CD8-positive, alpha-beta memory T cell (primary cell): Measurements from ENCODE around the gene IFITM10. TPM values are rescaled to one million over a fixed set of nuclear protein-coding genes. Genes with fewer than 3 reads are reported as not detected.

Experiments
- CTCF ChIA-PET: fragments of 350-600 bp; sonication (Branson Sonifier 250); formaldehyde crosslinking; loops from one replicate; lab custom pipeline; 2021; ENCODE audit warnings: antibody characterized with exemption; lab: Charles Lee
- POLR2A ChIA-PET: fragments of 350-600 bp; sonication (Branson Sonifier 250); formaldehyde crosslinking; loops from one replicate; lab custom pipeline; 2021; ENCODE audit warnings: antibody characterized with exemption; lab: Charles Lee
- DNase-seq, 5 donors: peaks; one replicate each; pipeline versions ENCODE4 v3.0.0 to v3.0.0-alpha.2; 2020 to 2022; ENCODE audit warnings: mixed read lengths in 1 of 5
- H3K27ac ChIP-seq: one replicate; pipeline ENCODE4 v1.7.0; 2013; ENCODE audit warnings: low read depth, mild to moderate bottlenecking, low read length, moderate library complexity
- H3K27me3 ChIP-seq: 2 replicates; pipeline ENCODE4 v1.7.0; 2013; ENCODE audit warnings: low read length, mild to moderate bottlenecking; ENCODE audit not compliant: insufficient read depth, poor library complexity, severe bottlenecking
- H3K36me3 ChIP-seq: 2 replicates; pipeline ENCODE4 v1.7.0; 2013; ENCODE audit warnings: mild to moderate bottlenecking, low read length, moderate library complexity; ENCODE audit not compliant: insufficient read depth
- H3K4me1 ChIP-seq: 2 replicates; pipeline ENCODE4 v1.7.0; 2013; ENCODE audit warnings: mild to moderate bottlenecking, low read length, moderate library complexity; ENCODE audit not compliant: insufficient read depth
- H3K4me3 ChIP-seq: 2 replicates; pipeline ENCODE4 v1.7.0; 2013; ENCODE audit warnings: mild to moderate bottlenecking, low read length
- H3K9me3 ChIP-seq: 2 replicates; pipeline ENCODE4 v1.7.0; 2013; ENCODE audit warnings: mild to moderate bottlenecking, low read length
- H3K27ac Mint-ChIP-seq, 8 donors: one replicate each; pipeline ENCODE4 v1.8.0; 2020 to 2021; ENCODE audit warnings: mixed read lengths in 8 of 8, mild to moderate bottlenecking in 6 of 8, inconsistent platforms in 3 of 8, moderate library complexity in 3 of 8
- H3K27me3 Mint-ChIP-seq, 2 donors: one replicate each; pipeline ENCODE4 v1.8.0; 2020 to 2021; ENCODE audit warnings: mixed read lengths in 2 of 2, mild to moderate bottlenecking in 1 of 2, moderate library complexity in 1 of 2
- H3K36me3 Mint-ChIP-seq, 3 donors: one replicate each; pipeline ENCODE4 v1.8.0; 2020 to 2021; ENCODE audit warnings: mixed read lengths in 3 of 3, inconsistent platforms in 1 of 3, mild to moderate bottlenecking in 1 of 3
- H3K4me1 Mint-ChIP-seq, 3 donors: one replicate each; pipeline ENCODE4 v1.8.0; 2020 to 2021; ENCODE audit warnings: mixed read lengths in 3 of 3, inconsistent platforms in 1 of 3, mild to moderate bottlenecking in 1 of 3
- H3K4me3 Mint-ChIP-seq, 7 donors: one replicate each; pipeline ENCODE4 v1.8.0; 2020 to 2021; ENCODE audit warnings: mixed read lengths in 7 of 7, mild to moderate bottlenecking in 6 of 7, moderate library complexity in 4 of 7, inconsistent platforms in 2 of 7
- H3K9me3 Mint-ChIP-seq, 5 donors: one replicate each; pipeline ENCODE4 v1.8.0; 2020 to 2022; ENCODE audit warnings: mixed read lengths in 5 of 5, mild to moderate bottlenecking in 3 of 5, moderate library complexity in 2 of 5, inconsistent platforms in 1 of 5
- polyA plus RNA-seq: library from polyadenylated mRNA; unstranded; fragments of 300-500 nt; fragmentation: Illumina TruSeq; gene quantifications from one replicate; pipeline ENCODE4 v1.2.3, GENCODE V29; 2021
- total RNA-seq, 2 experiments: library from RNA; stranded (reverse); gene quantifications; one replicate each; pipeline ENCODE4 v1.2.3, GENCODE V29; 2021

IFITM10 gene
- total and polyA plus RNA-seq, 3 experiments from 2014 or later, result 0.10 to 0.95 (median 0.39) TPM

- ChIA-PET CTCF (interaction anchor here (1.0 kb wide), 1 partner anchor 47 kb away, joined by 3 read pairs; no protein-coding TSS in a partner anchor), POLR2A (no interaction called here)
- H3K27me3 Mint-ChIP-seq, result peaks cover 10 to 13% of the 10 kb centered on the region in 2 donors
- Histone ChIP-seq H3K27me3 (no peaks in the 10 kb centered on the region), H3K9me3 (peaks cover 5% of the 10 kb centered on the region), H3K4me3 (no peak overlapping the region), H3K36me3 (no peaks in the 10 kb centered on the region), H3K27ac (no peak overlapping the region), H3K4me1 (no peaks in the 10 kb centered on the region)
- H3K4me1 Mint-ChIP-seq, result peaks cover 0 to under 1% (median under 1%) of the 10 kb centered on the region in 3 donors
- H3K36me3 Mint-ChIP-seq, result peaks cover 0 to 18% (median 0%) of the 10 kb centered on the region in 3 donors
- DNase-seq, result no peak
- peaks cover 0 to 19% (median 16%) of the 10 kb centered on the region in 5 donors for H3K9me3 Mint-ChIP-seq
- no peak overlapping the region for H3K4me3 Mint-ChIP-seq
- H3K27ac Mint-ChIP-seq, result no peak overlapping the region
Measured at GRCh38 chr11:1740786-1741530, 9.4 kb downstream of the IFITM10 start.

- Histone ChIP-seq H3K4me3 (no peak overlapping the region), H3K27ac (no peak overlapping the region), H3K36me3 (no peaks in the 10 kb centered on the region), H3K4me1 (no peaks in the 10 kb centered on the region), H3K27me3 (no peaks in the 10 kb centered on the region), H3K9me3 (peaks cover 5% of the 10 kb centered on the region)
- Mint-ChIP-seq H3K36me3 (peaks cover 0 to 23% (median 2%) of the 10 kb centered on the region in 3 donors), H3K9me3 (peaks cover 0 to 24% (median 20%) of the 10 kb centered on the region in 5 donors), H3K27me3 (peaks cover 16 to 21% of the 10 kb centered on the region in 2 donors), H3K4me3 (no peak overlapping the region), H3K4me1 (peaks cover 0 to under 1% (median 0%) of the 10 kb centered on the region in 3 donors), H3K27ac (peak overlapping the region in 2 of 8 donors; percentile 72 to 73)
- POLR2A ChIA-PET, result no interaction called here
- CTCF ChIA-PET, result interaction anchor here (0.7 kb wide), 1 partner anchor 21 kb away, joined by 3 read pairs; no protein-coding TSS in a partner anchor
- DNase-seq, result no peak
Measured at GRCh38 chr11:1739576-1739975, 10.8 kb downstream of the IFITM10 start.

GRCh38 chr11:1738380-1738779, 12.0 kb downstream of the IFITM10 start:
- Mint-ChIP-seq H3K9me3 (peaks cover 0 to 24% (median 20%) of the 10 kb centered on the region in 5 donors), H3K4me1 (peaks cover 10 to 12% (median 12%) of the 10 kb centered on the region in 3 donors), H3K27me3 (peaks cover 23 to 24% of the 10 kb centered on the region in 2 donors), H3K36me3 (peaks cover 0 to 23% (median 2%) of the 10 kb centered on the region in 3 donors), H3K27ac (peak overlapping the region in 1 of 8 donors; percentile 26), H3K4me3 (no peak overlapping the region)
- DNase-seq, result no peak
- Histone ChIP-seq H3K4me1 (peaks cover 12% of the 10 kb centered on the region), H3K27me3 (no peaks in the 10 kb centered on the region), H3K4me3 (no peak overlapping the region), H3K27ac (no peak overlapping the region), H3K36me3 (no peaks in the 10 kb centered on the region), H3K9me3 (peaks cover 5% of the 10 kb centered on the region)
- CTCF ChIA-PET, result no interaction called here
- POLR2A ChIA-PET, result no interaction called here

- peaks cover 0 to 24% (median 20%) of the 10 kb centered on the region in 5 donors for H3K9me3 Mint-ChIP-seq
- POLR2A ChIA-PET, result no interaction called here
- H3K36me3 ChIP-seq, result no peaks in the 10 kb centered on the region
- no peak overlapping the region for H3K27ac Mint-ChIP-seq
- no peak overlapping the region for H3K4me3 Mint-ChIP-seq
- DNase-seq, result no peak
- peaks cover 11 to 14% (median 12%) of the 10 kb centered on the region in 3 donors for H3K4me1 Mint-ChIP-seq
- no peak overlapping the region for H3K4me3 ChIP-seq
- H3K27me3 Mint-ChIP-seq, result peaks cover 24 to 26% of the 10 kb centered on the region in 2 donors
- no peak overlapping the region for H3K27ac ChIP-seq
- CTCF ChIA-PET, result no interaction called here
- peaks cover 0 to 23% (median 2%) of the 10 kb centered on the region in 3 donors for H3K36me3 Mint-ChIP-seq
- H3K4me1 ChIP-seq, result peaks cover 16% of the 10 kb centered on the region
- H3K9me3 ChIP-seq, result peaks cover 5% of the 10 kb centered on the region
- no peaks in the 10 kb centered on the region for H3K27me3 ChIP-seq
Measured at GRCh38 chr11:1737080-1737757, 13.2 kb downstream of the IFITM10 start.

GRCh38 chr11:1736447-1736992, 13.9 kb downstream of the IFITM10 start:
- ChIA-PET CTCF (no interaction called here), POLR2A (no interaction called here)
- Histone ChIP-seq H3K4me3 (no peak overlapping the region), H3K9me3 (peaks cover 5% of the 10 kb centered on the region), H3K27ac (no peak overlapping the region), H3K27me3 (no peaks in the 10 kb centered on the region), H3K36me3 (no peaks in the 10 kb centered on the region), H3K4me1 (peaks cover 16% of the 10 kb centered on the region)
- peaks cover 24 to 33% of the 10 kb centered on the region in 2 donors for H3K27me3 Mint-ChIP-seq
- peaks cover 0 to 24% (median 20%) of the 10 kb centered on the region in 5 donors for H3K9me3 Mint-ChIP-seq
- peaks cover 12 to 15% (median 14%) of the 10 kb centered on the region in 3 donors for H3K4me1 Mint-ChIP-seq
- H3K4me3 Mint-ChIP-seq, result no peak overlapping the region
- peaks cover 0 to 23% (median 2%) of the 10 kb centered on the region in 3 donors for H3K36me3 Mint-ChIP-seq
- DNase-seq, result no peak
- H3K27ac Mint-ChIP-seq, result no peak overlapping the region

GRCh38 chr11:1735271-1735670, 15.1 kb downstream of the IFITM10 start:
- Mint-ChIP-seq H3K27me3 (peaks cover 26 to 33% of the 10 kb centered on the region in 2 donors), H3K36me3 (peaks cover 0 to 23% (median 2%) of the 10 kb centered on the region in 3 donors), H3K4me3 (no peak overlapping the region), H3K4me1 (peaks cover 12 to 17% (median 16%) of the 10 kb centered on the region in 3 donors), H3K27ac (peak overlapping the region in 1 of 8 donors; percentile 39), H3K9me3 (peaks cover 0 to 24% (median 20%) of the 10 kb centered on the region in 5 donors)
- H3K27me3 ChIP-seq, result no peaks in the 10 kb centered on the region
- no peak overlapping the region for H3K4me3 ChIP-seq
- POLR2A ChIA-PET, result no interaction called here
- CTCF ChIA-PET, result no interaction called here
- DNase-seq, result no peak
- peaks cover 5% of the 10 kb centered on the region for H3K9me3 ChIP-seq
- peaks cover 16% of the 10 kb centered on the region for H3K4me1 ChIP-seq
- H3K27ac ChIP-seq, result no peak overlapping the region
- H3K36me3 ChIP-seq, result no peaks in the 10 kb centered on the region

GRCh38 chr11:1734641-1735081, 15.7 kb downstream of the IFITM10 start:
- ChIA-PET CTCF (no interaction called here), POLR2A (no interaction called here)
- Mint-ChIP-seq H3K27ac (no peak overlapping the region), H3K4me3 (no peak overlapping the region), H3K27me3 (peaks cover 23 to 33% of the 10 kb centered on the region in 2 donors), H3K36me3 (peaks cover 0 to 23% (median 2%) of the 10 kb centered on the region in 3 donors), H3K4me1 (peaks cover 18 to 23% (median 20%) of the 10 kb centered on the region in 3 donors), H3K9me3 (peaks cover 0 to 24% (median 20%) of the 10 kb centered on the region in 5 donors)
- Histone ChIP-seq H3K4me1 (peaks cover 16% of the 10 kb centered on the region), H3K9me3 (peaks cover 5% of the 10 kb centered on the region), H3K36me3 (no peaks in the 10 kb centered on the region), H3K27ac (no peak overlapping the region), H3K4me3 (no peak overlapping the region), H3K27me3 (no peaks in the 10 kb centered on the region)
- no peak for DNase-seq
